NCI-H1105 (cell line): Measurements from ENCODE around the gene KDM2B.
"Not testable (repeated sequence)": the region's sequence is repeated elsewhere in the genome, so short reads cannot be mapped to it uniquely, and the experiment has no call there.

ENCODE experiments used
- DNase-seq: peaks from one replicate; lab custom pipeline; 2025; lab: John Stamatoyannopoulos, UW

The KDM2B gene

GRCh38 chr12:121503395-121503794, 77.4 kb downstream of the KDM2B start:
- DNase-seq: no peak

GRCh38 chr12:121501946-121502345, 78.9 kb downstream of the KDM2B start:
- no peak for DNase-seq

- DNase-seq: peak; percentile 36
Measured at GRCh38 chr12:121499929-121500793, 80.7 kb downstream of the KDM2B start.

GRCh38 chr12:121495746-121496145, 85.1 kb downstream of the KDM2B start:
- DNase-seq: no peak

- DNase-seq: no peak
Measured at GRCh38 chr12:121494093-121494787, 86.6 kb downstream of the KDM2B start.

GRCh38 chr12:121490401-121491281, 90.2 kb downstream of the KDM2B start:
- DNase-seq: no peak

- no peak for DNase-seq
Measured at GRCh38 chr12:121489874-121490273, 90.9 kb downstream of the KDM2B start.

GRCh38 chr12:121484967-121485366, 95.9 kb downstream of the KDM2B start:
- DNase-seq: no peak

- DNase-seq: not testable (repeated sequence)
Measured at GRCh38 chr12:121484564-121484963, 96.3 kb downstream of the KDM2B start.

- no peak for DNase-seq
Measured at GRCh38 chr12:121483949-121484348, 96.9 kb downstream of the KDM2B start.

GRCh38 chr12:121476477-121476876, 104.3 kb downstream of the KDM2B start:
- no peak for DNase-seq

- DNase-seq: no peak
Measured at GRCh38 chr12:121475279-121475678, 105.5 kb downstream of the KDM2B start.

GRCh38 chr12:121472150-121472905, 108.5 kb downstream of the KDM2B start:
- no peak for DNase-seq

GRCh38 chr12:121470751-121471150, 110.1 kb downstream of the KDM2B start:
- no peak for DNase-seq

- DNase-seq: no peak
Measured at GRCh38 chr12:121468499-121468801, 112.4 kb downstream of the KDM2B start.

- DNase-seq: no peak
Measured at GRCh38 chr12:121467638-121468498, 113.0 kb downstream of the KDM2B start.

- DNase-seq: peak; percentile 92
Measured at GRCh38 chr12:121466794-121467637, 113.8 kb downstream of the KDM2B start.

GRCh38 chr12:121465921-121466793, 114.7 kb downstream of the KDM2B start:
- no peak for DNase-seq

- no peak for DNase-seq
Measured at GRCh38 chr12:121464331-121464730, 116.5 kb downstream of the KDM2B start.
